DND-41 (cell line): ENCODE measurements around the gene TRIM44.

ENCODE experiments used
- ATAC-seq: fragments of 200-7000 bp; cut with Tn5 transposase; 3 replicates; pipeline ENCODE4 v1.9.1; 2021; ENCODE audit warnings: low read depth; ENCODE audit not compliant: insufficient read depth
- DNase-seq: peaks from one replicate; pipeline ENCODE4 v3.0.0-alpha.2; 2020
- H2AFZ ChIP-seq: 2 replicates; pipeline ENCODE4 v1.6.0; 2012; ENCODE audit warnings: low read depth, low read length
- H3K27ac ChIP-seq: 2 replicates; pipeline ENCODE4 v1.5.1; 2012; ENCODE audit warnings: low read length, inconsistent platforms
- H3K27me3 ChIP-seq: fragments of 200-600 bp; sonication (generic); 2 replicates; pipeline ENCODE4 v1.6.0; 2012; ENCODE audit warnings: low read length, mild to moderate bottlenecking, inconsistent platforms; ENCODE audit not compliant: insufficient read depth, poor library complexity
- H3K36me3 ChIP-seq: 2 replicates; pipeline ENCODE4 v1.5.1; 2012; ENCODE audit warnings: low read length, inconsistent platforms; ENCODE audit not compliant: insufficient read depth
- H3K4me1 ChIP-seq: 2 replicates; pipeline ENCODE4 v1.5.1; 2012; ENCODE audit warnings: mild to moderate bottlenecking, low read length; ENCODE audit not compliant: insufficient read depth
- H3K4me2 ChIP-seq: 2 replicates; pipeline ENCODE4 v1.6.0; 2012; ENCODE audit warnings: mild to moderate bottlenecking, moderate library complexity, low read length, inconsistent platforms; ENCODE audit not compliant: insufficient read depth
- H3K4me3 ChIP-seq, 2 experiments: fragments of 200-600 bp in 1 of 2; shearing (Covaris generic) in 1 of 2; 2 replicates each; pipeline ENCODE4 v1.5.1; 2012 to 2016; ENCODE audit warnings: inconsistent platforms in 2 of 2, low read length in 2 of 2, mild to moderate bottlenecking in 2 of 2, low read depth in 1 of 2, moderate library complexity in 1 of 2
- H3K79me2 ChIP-seq: 2 replicates; pipeline ENCODE4 v1.6.0; 2012; ENCODE audit warnings: low read length, inconsistent platforms; ENCODE audit not compliant: insufficient read depth
- H3K9ac ChIP-seq: 2 replicates; pipeline ENCODE4 v1.6.0; 2012; ENCODE audit warnings: low read depth, mild to moderate bottlenecking, inconsistent platforms, low read length, moderate library complexity
- H3K9me3 ChIP-seq: 2 replicates; pipeline ENCODE4 v1.5.1; 2012; ENCODE audit warnings: low read length, moderate library complexity, mild to moderate bottlenecking, inconsistent platforms; ENCODE audit not compliant: insufficient read depth, severe bottlenecking
- H4K20me1 ChIP-seq: 2 replicates; pipeline ENCODE4 v1.6.0; 2012; ENCODE audit warnings: low read length; ENCODE audit not compliant: insufficient read depth
- EZH2 ChIP-seq: IDR thresholded peaks from 3 replicates; pipeline ENCODE4 v1.6.1; 2012; ENCODE audit warnings: borderline replicate concordance, low read depth, mild to moderate bottlenecking, moderate library complexity, low read length, inconsistent platforms; ENCODE audit not compliant: severe bottlenecking
- TF ChIP-seq, protein P1 (sequence below): IDR thresholded peaks from 2 replicates; pipeline ENCODE4 v1.5.1; 2012; ENCODE audit warnings: borderline replicate concordance, low read length, moderate library complexity, mild to moderate bottlenecking; ENCODE audit not compliant: poor library complexity, severe bottlenecking; ENCODE audit errors: extremely low read depth

Gene TRIM44

DNA sequence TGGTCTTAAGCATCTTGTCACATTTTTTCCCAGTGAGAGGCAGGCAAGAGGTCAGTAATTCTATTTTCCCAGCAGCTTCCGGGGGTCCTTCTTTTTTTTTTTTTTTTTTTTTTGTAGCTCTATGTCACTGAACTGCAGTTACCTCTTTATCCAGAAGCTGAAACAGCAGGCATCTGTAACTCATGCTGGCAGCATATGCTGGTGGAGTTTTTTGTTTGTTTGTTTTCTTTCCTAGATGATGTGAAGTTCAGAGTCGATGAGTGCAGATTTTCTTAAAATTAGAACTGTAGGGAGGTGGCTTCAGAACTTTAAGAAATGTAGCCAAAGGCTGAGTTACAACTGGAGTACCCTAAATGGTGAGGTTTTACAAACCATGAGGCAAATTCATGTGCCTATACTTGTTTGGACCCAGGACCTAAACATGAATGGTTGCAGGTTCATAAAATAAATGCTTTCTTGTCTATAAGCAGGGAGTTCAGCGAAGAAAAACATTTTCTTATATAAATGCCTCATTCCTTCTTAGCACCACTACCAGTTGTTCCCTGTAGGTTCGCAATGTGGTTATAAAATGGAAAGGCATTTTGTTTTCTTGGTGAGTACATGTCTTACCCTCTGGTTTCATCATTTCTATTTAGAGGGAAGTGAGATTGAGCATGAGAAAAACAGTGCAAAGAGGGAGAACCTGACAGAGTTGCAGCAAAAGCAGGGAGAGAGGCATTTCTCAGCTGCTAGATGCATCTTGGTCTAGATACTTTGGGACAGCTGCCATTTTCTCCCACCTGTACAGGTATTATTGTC lies 84.0 kb downstream of the TRIM44 start:
- Histone ChIP-seq H3K4me2 (no peak overlapping the region), H3K4me1 (no peaks in the 10 kb centered on the region), H3K36me3 (no peaks in the 10 kb centered on the region), H3K4me3 (no peak overlapping the region), H3K27me3 (no peaks in the 10 kb centered on the region), H3K27ac (no peak overlapping the region), H3K79me2 (no peaks in the 10 kb centered on the region), H3K9me3 (no peaks in the 10 kb centered on the region), H3K9ac (no peak overlapping the region), H2AFZ (no peak overlapping the region), H4K20me1 (no peaks in the 10 kb centered on the region)
- DNase-seq (no peak), ATAC-seq (no peak)
- TF ChIP-seq, protein P1, sequence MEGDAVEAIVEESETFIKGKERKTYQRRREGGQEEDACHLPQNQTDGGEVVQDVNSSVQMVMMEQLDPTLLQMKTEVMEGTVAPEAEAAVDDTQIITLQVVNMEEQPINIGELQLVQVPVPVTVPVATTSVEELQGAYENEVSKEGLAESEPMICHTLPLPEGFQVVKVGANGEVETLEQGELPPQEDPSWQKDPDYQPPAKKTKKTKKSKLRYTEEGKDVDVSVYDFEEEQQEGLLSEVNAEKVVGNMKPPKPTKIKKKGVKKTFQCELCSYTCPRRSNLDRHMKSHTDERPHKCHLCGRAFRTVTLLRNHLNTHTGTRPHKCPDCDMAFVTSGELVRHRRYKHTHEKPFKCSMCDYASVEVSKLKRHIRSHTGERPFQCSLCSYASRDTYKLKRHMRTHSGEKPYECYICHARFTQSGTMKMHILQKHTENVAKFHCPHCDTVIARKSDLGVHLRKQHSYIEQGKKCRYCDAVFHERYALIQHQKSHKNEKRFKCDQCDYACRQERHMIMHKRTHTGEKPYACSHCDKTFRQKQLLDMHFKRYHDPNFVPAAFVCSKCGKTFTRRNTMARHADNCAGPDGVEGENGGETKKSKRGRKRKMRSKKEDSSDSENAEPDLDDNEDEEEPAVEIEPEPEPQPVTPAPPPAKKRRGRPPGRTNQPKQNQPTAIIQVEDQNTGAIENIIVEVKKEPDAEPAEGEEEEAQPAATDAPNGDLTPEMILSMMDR, result no peak
- TF ChIP-seq EZH2, result no peak

DNA sequence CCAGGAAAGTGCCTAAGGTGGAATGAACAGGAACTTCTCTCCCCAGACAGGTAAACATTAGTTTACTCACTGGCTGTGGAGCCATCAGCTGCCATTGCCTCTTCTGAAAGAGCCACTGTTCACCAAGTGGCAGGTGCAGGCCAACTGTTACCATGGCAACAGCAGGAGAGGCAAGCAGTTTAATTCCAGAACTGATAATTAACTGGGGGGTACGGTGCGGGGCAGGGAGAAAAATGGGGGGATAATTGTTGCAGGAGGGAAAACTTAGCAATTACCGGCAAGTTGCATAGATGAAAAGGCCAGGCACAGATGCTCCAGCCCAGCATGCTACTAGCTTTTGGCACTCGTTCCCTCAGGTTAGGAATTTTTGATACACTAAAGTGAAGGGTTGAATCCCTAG lies 85.1 kb downstream of the TRIM44 start:
- H3K79me2 ChIP-seq, result no peaks in the 10 kb centered on the region
- no peak overlapping the region for H2AFZ ChIP-seq
- H3K4me1 ChIP-seq, result no peaks in the 10 kb centered on the region
- no peak for DNase-seq
- no peak overlapping the region for H3K4me2 ChIP-seq
- no peaks in the 10 kb centered on the region for H3K36me3 ChIP-seq
- no peak overlapping the region for H3K9ac ChIP-seq
- no peak for TF ChIP-seq EZH2
- TF ChIP-seq, protein P1, result no peak
- no peaks in the 10 kb centered on the region for H3K9me3 ChIP-seq
- H3K27me3 ChIP-seq, result no peaks in the 10 kb centered on the region
- no peaks in the 10 kb centered on the region for H4K20me1 ChIP-seq
- no peak for ATAC-seq
- no peak overlapping the region for H3K27ac ChIP-seq
- H3K4me3 ChIP-seq, result no peak overlapping the region

DNA sequence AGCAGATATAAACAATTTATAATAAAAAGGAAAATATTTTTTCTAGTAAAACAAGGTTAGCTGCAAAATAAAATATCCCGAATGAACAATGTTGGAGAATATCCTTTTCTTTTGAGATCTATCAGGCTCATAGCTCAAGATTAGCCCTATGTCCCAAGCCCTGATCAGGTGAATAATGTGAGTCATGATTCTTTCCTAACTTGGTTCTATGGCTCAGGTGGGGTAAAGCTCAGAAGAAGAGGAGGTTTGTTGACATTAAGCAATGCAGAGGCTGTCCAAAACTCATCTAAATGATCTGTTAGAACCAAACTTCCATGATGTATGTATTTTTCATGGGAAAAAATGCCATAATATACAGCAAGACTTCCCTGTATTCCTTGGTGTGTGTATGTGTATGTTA lies 86.1 kb downstream of the TRIM44 start:
- no peak overlapping the region for H3K9ac ChIP-seq
- TF ChIP-seq, protein P1, result no peak
- TF ChIP-seq EZH2, result no peak
- no peaks in the 10 kb centered on the region for H4K20me1 ChIP-seq
- H3K4me2 ChIP-seq, result no peak overlapping the region
- no peaks in the 10 kb centered on the region for H3K79me2 ChIP-seq
- no peaks in the 10 kb centered on the region for H3K4me1 ChIP-seq
- no peaks in the 10 kb centered on the region for H3K36me3 ChIP-seq
- H3K9me3 ChIP-seq, result no peaks in the 10 kb centered on the region
- no peak overlapping the region for H3K4me3 ChIP-seq
- H3K27me3 ChIP-seq, result no peaks in the 10 kb centered on the region
- no peak overlapping the region for H2AFZ ChIP-seq
- no peak overlapping the region for H3K27ac ChIP-seq
- ATAC-seq, result no peak
- no peak for DNase-seq

DNA sequence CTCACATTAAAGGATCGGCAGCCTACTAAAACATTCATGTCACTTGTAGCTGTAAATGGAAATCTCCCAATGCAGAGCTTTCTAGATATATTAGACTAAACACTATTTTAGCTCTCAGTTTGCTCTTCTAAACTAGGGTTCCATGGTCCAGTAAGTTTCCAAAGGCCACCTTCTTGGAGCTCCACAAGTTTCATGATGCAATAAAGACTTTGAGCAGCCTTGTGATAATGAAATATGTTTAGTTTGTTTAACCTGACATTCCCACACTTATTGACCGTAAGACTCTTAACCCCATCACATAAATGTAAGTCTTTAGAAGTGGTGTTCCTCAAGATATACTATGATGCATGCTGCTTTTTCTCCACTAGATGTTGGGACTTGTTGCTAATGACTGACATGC lies 87.7 kb downstream of the TRIM44 start:
- no peaks in the 10 kb centered on the region for H3K4me1 ChIP-seq
- no peak overlapping the region for H3K27ac ChIP-seq
- H3K4me3 ChIP-seq, result no peak overlapping the region
- no peak overlapping the region for H3K4me2 ChIP-seq
- no peaks in the 10 kb centered on the region for H4K20me1 ChIP-seq
- ATAC-seq (no peak), DNase-seq (no peak)
- H3K36me3 ChIP-seq, result no peaks in the 10 kb centered on the region
- no peak overlapping the region for H3K9ac ChIP-seq
- H3K27me3 ChIP-seq, result no peaks in the 10 kb centered on the region
- no peaks in the 10 kb centered on the region for H3K79me2 ChIP-seq
- H2AFZ ChIP-seq, result no peak overlapping the region
- TF ChIP-seq EZH2, result no peak
- TF ChIP-seq, protein P1, result no peak
- H3K9me3 ChIP-seq, result no peaks in the 10 kb centered on the region
